ENCODE data around the gene MAP3K3. TPM values are rescaled to one million over a fixed set of nuclear protein-coding genes. Genes with fewer than 3 reads are reported as not detected.

Gene MAP3K3
- total and polyA plus RNA-seq, 2 donors (not counting 3 experiments of a cell fraction or from before 2014, with no cell fraction given): 56.6 to 81.0 TPM

GRCh38 chr17:63705657-63706056 lies 83.4 kb downstream of the MAP3K3 start:
- Histone ChIP-seq H3K27ac (ENCODE audit: insufficient read depth, low read depth, low read length) (no peak overlapping the region), H3K9me3 (replicated peaks; ENCODE audit: control insufficient read depth, insufficient read depth, low read length) (no peaks in the 10 kb centered on the region), H3K4me2 (ENCODE audit: insufficient read depth, low read length) (no peak overlapping the region), H3K4me3 (replicated peaks in 1 of 3; ENCODE audit: insufficient read depth in 1 of 3, low read depth in 1 of 3, low read length in 3 of 3) (no peak overlapping the region), H3K36me3 (ENCODE audit: control insufficient read depth in 2 of 2, extremely low read depth in 1 of 2, insufficient read depth in 2 of 2, low read length in 2 of 2) (peaks cover 0 to 17% of the 10 kb centered on the region in 2 experiments), H3K27me3 (ENCODE audit: control insufficient read depth in 2 of 2, insufficient read depth in 2 of 2, low read length in 2 of 2) (no peaks in the 10 kb centered on the region), H3K79me2 (ENCODE audit: control insufficient read depth, insufficient read depth, low read length) (peaks cover 7% of the 10 kb centered on the region), H2AFZ (ENCODE audit: low read depth, low read length) (no peak overlapping the region), H3K4me1 (ENCODE audit: control insufficient read depth, extremely low read depth, insufficient read depth, low read length) (peaks cover 18% of the 10 kb centered on the region), H3K9me1 (replicated peaks; ENCODE audit: control insufficient read depth, extremely low read depth, insufficient read depth, low read length) (no peaks in the 10 kb centered on the region), H4K20me1 (replicated peaks; ENCODE audit: control insufficient read depth, extremely low read depth, insufficient read depth, low read length) (no peaks in the 10 kb centered on the region), H3K9ac (replicated peaks; ENCODE audit: extremely low read depth, insufficient read depth, low read length) (no peak overlapping the region)
- FAIRE-seq: no peak
- dilution Hi-C loops (cut with MboI; ENCODE audit: extremely low pct_ligation_motif_present, low sequenced_read_pairs): no loop called here
- no peak for DNase-seq (ENCODE audit: low read depth, low spot score)
- intact Hi-C loops (cut with micrococcal nuclease): no loop called here
- POLR2A ChIA-PET: no interaction called here
- no TSS peak for BruUV-seq (replicated peaks)
- CTCF ChIA-PET: interaction anchor here (0.9 to 1.4 kb wide), 2 partner anchors 9 to 280 kb away, joined by 4 read pairs; no protein-coding TSS in a partner anchor
- TF ChIP-seq MYC (IDR thresholded peaks at IDR 0.05; ENCODE audit: low read depth, low read length) (no peak), CTCF (IDR thresholded peaks at IDR 0.05; ENCODE audit: extremely low read depth in 1 of 2, insufficient read depth in 1 of 2, low read depth in 1 of 2, low read length in 2 of 2) (no peak), FOS (IDR thresholded peaks at IDR 0.05; ENCODE audit: borderline replicate concordance, insufficient read depth, low read length) (no peak), POLR2AphosphoS5 (IDR thresholded peaks at IDR 0.05; ENCODE audit: insufficient read depth, low read depth, low read length) (no peak), EZH2 (IDR thresholded peaks at IDR 0.05; ENCODE audit: borderline replicate concordance, low read depth, low read length, severe bottlenecking) (no peak), POLR2A (IDR thresholded peaks at IDR 0.05; ENCODE audit: low read depth, low read length) (no peak), JUN (IDR thresholded peaks at IDR 0.05; ENCODE audit: borderline replicate concordance, insufficient read depth, insufficient read length, low read depth) (no peak)
